ENCODE data around the gene SLC7A6. TPM values are rescaled to one million over a fixed set of nuclear protein-coding genes. Genes with fewer than 3 reads are reported as not detected.

SLC7A6 gene
- total RNA-seq: 18.5 and 21.8 TPM in 2 replicates

DNA sequence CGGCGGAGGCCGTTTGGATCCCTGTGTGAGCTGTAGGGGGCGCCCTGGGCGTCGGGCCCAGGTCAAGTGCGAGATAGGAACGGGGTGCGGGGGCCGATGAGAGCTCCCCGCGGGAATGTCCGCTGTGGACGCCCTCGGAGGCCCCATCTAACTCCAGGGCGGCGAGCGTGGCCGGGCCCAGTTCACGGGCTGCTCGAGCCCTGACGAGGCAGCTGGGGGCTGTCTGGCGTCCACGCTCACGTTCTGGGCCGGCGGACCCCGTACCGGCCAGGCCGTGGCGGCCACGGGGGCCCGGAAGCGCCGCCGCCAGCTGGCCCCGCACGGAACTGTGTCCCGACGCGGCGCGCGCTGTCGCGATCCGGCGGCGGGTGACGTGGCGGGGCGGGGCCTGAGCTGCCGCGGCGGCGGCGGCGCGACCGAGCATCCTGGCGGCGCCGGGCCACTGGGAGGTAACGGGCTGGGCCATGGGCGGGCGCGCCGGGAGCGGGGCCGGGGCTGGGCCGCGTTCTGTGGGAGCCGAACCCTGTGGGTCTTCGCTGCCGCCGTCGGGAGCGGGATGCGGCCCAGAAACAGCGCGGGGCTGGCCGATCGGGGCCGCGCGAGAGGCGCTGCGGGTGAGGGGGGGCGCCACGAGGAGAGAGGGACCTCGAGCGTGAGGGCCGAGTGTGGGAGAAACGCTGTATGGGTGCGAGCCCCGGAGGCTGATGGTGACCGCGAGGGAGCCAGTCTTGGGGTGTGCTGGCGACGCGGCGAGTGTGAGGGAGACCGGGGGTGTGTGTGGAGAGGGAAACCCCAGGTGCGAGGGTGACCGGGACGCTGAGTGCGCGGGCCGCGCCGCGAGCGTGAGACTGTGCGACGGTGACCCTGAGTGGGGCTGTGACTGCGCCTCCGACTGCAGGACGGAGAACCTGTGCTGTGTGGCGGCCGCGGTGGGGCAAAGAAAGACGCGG lies at the start of gene SLC7A6:
SLC7A6 (plus strand) TSS at position 399 of the 950 bp plus-strand sequence. CDS start 10,201 bp downstream, outside the sequence.

DNA sequence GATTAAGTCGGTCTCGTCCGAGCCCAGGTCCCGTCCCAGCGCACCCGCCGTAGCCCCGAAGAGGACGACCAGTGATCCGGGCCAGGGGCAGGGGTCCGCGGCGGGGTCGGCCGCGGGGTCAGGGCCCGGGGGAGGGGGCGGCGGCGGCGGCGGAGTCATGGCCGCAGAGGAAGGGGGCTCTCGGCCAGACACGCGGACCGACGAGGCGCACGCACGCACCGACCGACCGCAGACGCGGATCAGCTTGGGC lies 28.5 kb upstream of the SLC7A6 start, which contains the start of gene ESRP2:
ESRP2 (minus strand) TSS at position 241 of the 250 bp plus-strand sequence; CDS start at position 159, 82 bp downstream.

DNA sequence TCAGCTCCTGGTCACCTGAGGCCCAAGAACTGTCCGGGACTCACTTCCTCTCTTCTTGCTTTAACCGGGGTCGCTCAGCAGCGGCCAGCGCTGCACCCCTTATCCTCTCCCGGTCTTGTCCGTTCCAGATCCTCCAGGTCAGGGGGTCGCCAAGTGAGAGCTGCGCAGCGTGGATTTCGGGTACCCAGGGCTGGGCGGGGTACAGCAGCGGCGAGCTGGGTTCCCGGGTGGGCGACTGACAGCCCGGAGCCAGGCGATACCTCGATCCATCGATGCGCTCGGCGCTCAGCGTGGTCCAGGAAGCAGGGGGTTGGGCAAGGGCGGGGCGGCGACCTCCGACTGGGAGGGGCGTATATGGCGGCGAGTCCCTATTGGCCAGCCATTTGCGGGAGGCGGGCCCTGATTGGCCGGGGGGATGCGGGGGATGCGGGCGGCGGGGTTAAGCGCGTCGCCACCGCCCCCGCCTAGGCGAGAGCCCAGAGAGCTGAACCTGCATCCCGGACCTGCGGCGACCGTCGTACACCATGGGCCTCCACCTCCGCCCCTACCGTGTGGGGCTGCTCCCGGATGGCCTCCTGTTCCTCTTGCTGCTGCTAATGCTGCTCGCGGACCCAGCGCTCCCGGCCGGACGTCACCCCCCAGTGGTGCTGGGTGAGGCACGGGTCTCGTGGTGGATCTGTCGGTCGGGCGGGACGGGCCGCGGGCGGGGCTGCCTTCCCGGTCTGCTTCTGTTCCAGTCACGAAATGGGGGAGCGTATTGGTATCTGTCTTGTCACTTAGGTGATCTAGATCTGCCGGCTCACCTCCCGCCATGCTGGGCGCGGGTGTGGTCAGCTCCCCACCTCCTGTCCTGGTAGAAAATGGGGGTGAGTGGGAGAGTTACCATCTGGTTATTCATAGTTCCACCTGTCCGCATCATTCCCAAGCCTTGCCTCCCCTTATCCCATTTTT lies 19.1 kb upstream of the SLC7A6 start, which contains the start of gene PLA2G15:
PLA2G15 (plus strand) TSS at position 471 of the 951 bp plus-strand sequence; CDS start at position 525, 54 bp downstream.

DNA sequence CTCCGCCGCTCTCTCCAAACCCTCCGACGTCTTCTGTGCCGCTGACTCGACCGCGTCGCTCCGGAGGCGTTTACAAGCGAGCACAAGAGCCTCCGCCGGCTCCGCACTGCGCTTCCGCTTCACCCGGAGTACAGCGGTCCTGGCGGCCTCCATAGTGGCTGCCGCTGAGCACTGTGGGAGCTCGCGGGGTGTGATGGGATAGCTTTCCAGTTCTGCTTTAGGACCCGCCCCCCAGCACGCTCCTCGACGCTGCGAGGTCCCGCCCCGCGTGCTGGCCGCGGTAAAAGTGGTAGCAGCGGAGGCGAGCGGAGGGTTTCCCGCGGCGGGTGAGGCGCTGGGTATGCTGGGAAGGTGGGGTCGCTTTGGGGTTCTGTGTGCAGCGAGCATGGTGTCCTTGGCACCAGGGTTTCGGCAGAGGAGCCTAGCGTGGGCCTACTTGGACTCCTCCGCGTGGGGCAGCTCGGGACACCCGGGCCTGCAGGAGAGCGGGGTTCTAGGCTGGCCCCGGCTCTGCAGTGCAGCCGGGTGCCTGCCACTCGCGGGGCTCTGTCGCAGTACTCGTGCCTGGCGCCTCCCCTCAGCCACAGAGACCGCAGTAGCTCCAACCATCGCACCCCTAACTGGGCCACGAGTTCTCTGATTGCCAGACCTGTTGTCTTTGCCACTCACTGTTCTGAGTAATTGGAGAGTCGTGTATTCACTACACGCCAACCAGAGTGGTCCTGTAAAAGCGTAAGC lies 46.6 kb downstream of the SLC7A6 start, which contains the start of the genes PRMT7 and SLC7A6OS:
PRMT7 (plus strand) TSS at position 246 of the 738 bp plus-strand sequence. CDS start 4,961 bp downstream, outside the sequence.
SLC7A6OS (minus strand) TSS at position 173 of the 738 bp plus-strand sequence; CDS start at position 153, 20 bp downstream.

Other genes starting within 250 kb of the SLC7A6 start
- not detected in 2 replicates for gene DPEP2NB, start 248.6 kb upstream of the SLC7A6 start, total RNA-seq
- 7.2 and 9.6 TPM in 2 replicates for gene DDX28, start 241.3 kb upstream of the SLC7A6 start, total RNA-seq
- gene DUS2, start 241.2 kb upstream of the SLC7A6 start, total RNA-seq: 27.6 and 45.1 TPM in 2 replicates
- gene NFATC3, start 179.2 kb upstream of the SLC7A6 start, total RNA-seq: 8.4 and 10.7 TPM in 2 replicates
- gene ESRP2, start 28.4 kb upstream of the SLC7A6 start, total RNA-seq: 15.7 and 24.9 TPM in 2 replicates
- 13.9 and 15.4 TPM in 2 replicates for gene PLA2G15, start 19.2 kb upstream of the SLC7A6 start, total RNA-seq
- gene SLC7A6OS, start 46.4 kb downstream of the SLC7A6 start, total RNA-seq: 10.2 and 13.2 TPM in 2 replicates
- 17.3 and 42.6 TPM in 2 replicates for gene PRMT7, start 46.5 kb downstream of the SLC7A6 start, total RNA-seq
- gene SMPD3, start 184.0 kb downstream of the SLC7A6 start, total RNA-seq: 0.08 TPM in 1 of 2 replicates, not detected in the other